Right atrium auricular region (tissue), 2 donors: Measurements from ENCODE around the gene DENND1B. TPM values are rescaled to one million over a fixed set of nuclear protein-coding genes. Genes with fewer than 3 reads are reported as not detected.

ENCODE experiments used
- DNase-seq: peaks from one replicate; pipeline ENCODE4 v3.0.0-alpha.2; 2019; ENCODE audit warnings: low spot score
- H3K27ac ChIP-seq, 2 donors: fragments of 200-600 bp; sonication (generic); 1 replicate in 1 of 2; 2 replicates in 1 of 2; pipeline ENCODE4 v1.5.1; 2016 to 2019
- H3K27me3 ChIP-seq, 2 donors: fragments of 200-600 bp; sonication (generic); one replicate each; pipeline versions ENCODE4 v1.5.1 to v1.6.0; 2017 to 2019
- H3K36me3 ChIP-seq: fragments of 200-600 bp; sonication (generic); one replicate; pipeline ENCODE4 v1.5.1; 2016
- H3K4me1 ChIP-seq, 2 donors: fragments of 200-600 bp; sonication (generic); one replicate each; pipeline versions ENCODE4 v1.5.1 to v1.6.0; 2017 to 2019
- H3K4me3 ChIP-seq, 2 donors: fragments of 200-600 bp; sonication (generic); 1 replicate in 1 of 2; 2 replicates in 1 of 2; pipeline ENCODE4 v1.5.1; 2017 to 2019; ENCODE audit warnings: mild to moderate bottlenecking in 1 of 2, moderate library complexity in 1 of 2
- H3K9me3 ChIP-seq, 2 donors: fragments of 200-600 bp; sonication (generic); one replicate each; pipeline ENCODE4 v1.5.1; 2019
- total RNA-seq, 2 donors: library from RNA; depleted of rRNA; stranded (reverse); fragments of >200 nt; gene quantifications; one replicate each; pipeline ENCODE4 v1.1.0, GENCODE V29; 2016
- TF ChIP-seq, protein P1 (sequence below), 2 donors: fragments of 200-600 bp; sonication (generic); IDR thresholded peaks; one replicate each; pipeline ENCODE4 v1.5.1; 2019; ENCODE audit warnings: antibody characterized with exemption in 2 of 2

DENND1B gene
- total RNA-seq, 2 donors from 2014 or later: 11.8 to 16.0 TPM

DNA sequence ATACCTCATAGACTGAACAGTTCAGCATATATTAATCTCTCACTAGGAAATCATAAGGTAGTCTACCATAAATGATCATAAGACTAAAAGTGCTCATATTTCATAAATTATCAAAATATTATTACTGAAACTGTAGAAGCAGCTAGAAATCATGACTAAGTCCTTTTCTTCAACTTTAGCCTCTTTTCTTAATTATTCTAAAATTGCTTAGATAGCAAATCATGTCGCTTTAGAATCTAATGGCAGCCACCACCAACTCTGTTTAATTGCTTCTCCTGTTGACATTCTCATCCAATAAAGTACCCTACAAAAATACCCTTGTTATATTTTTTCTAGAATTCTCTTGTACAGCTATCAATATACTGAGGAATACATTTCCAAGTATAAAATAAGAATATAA, 102.9 kb downstream of the DENND1B start:
- H3K4me3 ChIP-seq: no peak overlapping the region
- TF ChIP-seq, protein P1, sequence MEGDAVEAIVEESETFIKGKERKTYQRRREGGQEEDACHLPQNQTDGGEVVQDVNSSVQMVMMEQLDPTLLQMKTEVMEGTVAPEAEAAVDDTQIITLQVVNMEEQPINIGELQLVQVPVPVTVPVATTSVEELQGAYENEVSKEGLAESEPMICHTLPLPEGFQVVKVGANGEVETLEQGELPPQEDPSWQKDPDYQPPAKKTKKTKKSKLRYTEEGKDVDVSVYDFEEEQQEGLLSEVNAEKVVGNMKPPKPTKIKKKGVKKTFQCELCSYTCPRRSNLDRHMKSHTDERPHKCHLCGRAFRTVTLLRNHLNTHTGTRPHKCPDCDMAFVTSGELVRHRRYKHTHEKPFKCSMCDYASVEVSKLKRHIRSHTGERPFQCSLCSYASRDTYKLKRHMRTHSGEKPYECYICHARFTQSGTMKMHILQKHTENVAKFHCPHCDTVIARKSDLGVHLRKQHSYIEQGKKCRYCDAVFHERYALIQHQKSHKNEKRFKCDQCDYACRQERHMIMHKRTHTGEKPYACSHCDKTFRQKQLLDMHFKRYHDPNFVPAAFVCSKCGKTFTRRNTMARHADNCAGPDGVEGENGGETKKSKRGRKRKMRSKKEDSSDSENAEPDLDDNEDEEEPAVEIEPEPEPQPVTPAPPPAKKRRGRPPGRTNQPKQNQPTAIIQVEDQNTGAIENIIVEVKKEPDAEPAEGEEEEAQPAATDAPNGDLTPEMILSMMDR (IDR thresholded peaks at IDR 0.05): no peak
- no peak for DNase-seq
- no peak overlapping the region for H3K27ac ChIP-seq
- H3K4me1 ChIP-seq: peaks cover 0 to 9% of the 10 kb centered on the region in 2 donors
- H3K27me3 ChIP-seq: no peaks in the 10 kb centered on the region
- no peaks in the 10 kb centered on the region for H3K36me3 ChIP-seq
- no peaks in the 10 kb centered on the region for H3K9me3 ChIP-seq

DNA sequence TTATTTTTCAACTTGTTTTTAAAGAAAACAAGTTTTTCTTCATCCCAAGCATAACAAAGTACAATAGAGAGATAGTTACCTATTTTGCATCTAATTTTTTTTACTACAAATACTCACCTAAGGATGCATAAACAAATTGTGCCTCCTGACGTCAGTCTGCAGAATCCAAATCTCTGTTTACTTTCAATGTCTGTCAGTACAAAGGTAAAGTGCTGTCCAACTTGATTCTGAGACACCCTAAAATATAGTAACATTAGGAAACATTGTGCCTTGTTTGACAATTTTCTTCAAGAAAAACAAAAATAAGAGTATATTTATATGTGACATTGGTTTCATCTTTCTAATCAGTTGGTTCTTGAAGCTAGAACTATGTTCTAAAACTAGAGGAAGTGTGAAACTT, 103.4 kb downstream of the DENND1B start:
- no peaks in the 10 kb centered on the region for H3K9me3 ChIP-seq
- no peak overlapping the region for H3K4me3 ChIP-seq
- H3K27ac ChIP-seq: no peak overlapping the region

GRCh38 chr1:197671140-197671539, 104.1 kb downstream of the DENND1B start:
- Histone ChIP-seq H3K9me3 (no peaks in the 10 kb centered on the region), H3K4me1 (peaks cover 0 to 6% of the 10 kb centered on the region in 2 donors), H3K36me3 (no peaks in the 10 kb centered on the region), H3K27me3 (no peaks in the 10 kb centered on the region), H3K27ac (no peak overlapping the region), H3K4me3 (no peak overlapping the region)
- DNase-seq: no peak
- TF ChIP-seq, protein P1 (IDR thresholded peaks at IDR 0.05): no peak

More for the DNA sequence above, 103.4 kb downstream of the DENND1B start:
- TF ChIP-seq, protein P1 (IDR thresholded peaks at IDR 0.05): no peak
- Histone ChIP-seq H3K4me1 (peaks cover 0 to 9% of the 10 kb centered on the region in 2 donors), H3K36me3 (no peaks in the 10 kb centered on the region), H3K27me3 (no peaks in the 10 kb centered on the region)
- DNase-seq: no peak

GRCh38 chr1:197666769-197667285, 108.5 kb downstream of the DENND1B start:
- Histone ChIP-seq H3K27me3 (no peaks in the 10 kb centered on the region), H3K27ac (no peak overlapping the region), H3K4me1 (no peaks in the 10 kb centered on the region), H3K4me3 (no peak overlapping the region), H3K9me3 (no peaks in the 10 kb centered on the region), H3K36me3 (no peaks in the 10 kb centered on the region)
- TF ChIP-seq, protein P1 (IDR thresholded peaks at IDR 0.05): no peak
- DNase-seq: no peak

DNA sequence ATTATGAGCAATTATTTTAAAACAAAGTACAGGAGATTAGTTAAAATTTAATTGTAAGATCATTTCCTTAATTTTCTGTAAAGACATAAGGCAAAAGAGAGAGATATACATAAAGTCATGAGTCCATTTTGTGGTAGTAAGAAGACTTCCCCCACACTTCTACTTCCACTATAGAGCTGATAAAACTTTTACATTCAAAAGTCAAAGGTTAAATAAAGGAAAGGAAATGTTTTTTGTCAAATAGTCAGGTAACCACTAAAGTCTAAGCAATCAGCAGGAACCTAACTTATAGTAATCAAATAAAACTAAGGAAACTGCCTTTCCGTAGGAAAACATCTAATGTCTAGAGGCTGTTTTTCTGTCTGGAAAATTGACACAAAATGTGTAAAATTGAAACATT, 110.9 kb downstream of the DENND1B start:
- no peak overlapping the region for H3K27ac ChIP-seq
- no peaks in the 10 kb centered on the region for H3K9me3 ChIP-seq
- H3K36me3 ChIP-seq: no peaks in the 10 kb centered on the region
- no peak for DNase-seq
- peaks cover 0 to 7% of the 10 kb centered on the region in 2 donors for H3K4me1 ChIP-seq
- H3K27me3 ChIP-seq: no peaks in the 10 kb centered on the region
- TF ChIP-seq, protein P1 (IDR thresholded peaks at IDR 0.05): no peak
- no peak overlapping the region for H3K4me3 ChIP-seq
